ENCODE measurements around the gene MACROH2A1.

DNA sequence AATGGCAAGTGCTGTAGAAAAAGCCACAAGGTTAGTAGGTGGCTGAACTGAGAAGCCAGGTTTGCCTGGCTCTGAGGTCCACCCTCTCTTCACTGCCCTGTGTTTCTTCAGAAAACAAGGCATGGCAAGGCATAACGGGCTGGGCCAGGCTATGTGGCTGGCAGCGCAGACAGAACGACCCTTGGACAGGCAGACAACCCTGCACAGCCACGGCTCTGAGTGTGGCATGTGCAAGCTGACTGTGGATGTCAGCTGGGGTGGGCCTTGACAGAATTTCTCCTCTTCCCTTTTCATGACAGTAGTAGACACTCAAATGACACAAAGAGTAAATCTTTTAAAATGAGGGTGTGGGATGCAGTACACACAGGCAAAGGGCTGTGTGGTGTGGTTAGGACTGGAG lies 81.7 kb downstream of the MACROH2A1 start:
- no peak for TF ChIP-seq YY1 (IDR thresholded peaks at IDR 0.05; ENCODE audit: low read depth, low read length)
- TF ChIP-seq ZNF217 (IDR thresholded peaks at IDR 0.05) = no peak
- TF ChIP-seq POLR2A (IDR thresholded peaks at IDR 0.05; ENCODE audit: low read depth, low read length) = no peak
- no peak for TF ChIP-seq POLR2AphosphoS5 (IDR thresholded peaks at IDR 0.05; ENCODE audit: low read length)
- TF ChIP-seq ZNF24 (IDR thresholded peaks at IDR 0.05) = no peak
- TF ChIP-seq KDM1A (IDR thresholded peaks at IDR 0.05; ENCODE audit: borderline replicate concordance) = no peak
- TF ChIP-seq, protein P1, sequence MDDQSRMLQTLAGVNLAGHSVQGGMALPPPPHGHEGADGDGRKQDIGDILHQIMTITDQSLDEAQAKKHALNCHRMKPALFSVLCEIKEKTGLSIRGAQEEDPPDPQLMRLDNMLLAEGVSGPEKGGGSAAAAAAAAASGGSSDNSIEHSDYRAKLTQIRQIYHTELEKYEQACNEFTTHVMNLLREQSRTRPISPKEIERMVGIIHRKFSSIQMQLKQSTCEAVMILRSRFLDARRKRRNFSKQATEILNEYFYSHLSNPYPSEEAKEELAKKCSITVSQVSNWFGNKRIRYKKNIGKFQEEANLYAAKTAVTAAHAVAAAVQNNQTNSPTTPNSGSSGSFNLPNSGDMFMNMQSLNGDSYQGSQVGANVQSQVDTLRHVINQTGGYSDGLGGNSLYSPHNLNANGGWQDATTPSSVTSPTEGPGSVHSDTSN (IDR thresholded peaks at IDR 0.05; ENCODE audit: insufficient replicate concordance, low read depth, low read length) = no peak
- no peak for TF ChIP-seq CHD2 (IDR thresholded peaks at IDR 0.05; ENCODE audit: borderline replicate concordance, low read depth, low read length)
- TF ChIP-seq, protein P2, sequence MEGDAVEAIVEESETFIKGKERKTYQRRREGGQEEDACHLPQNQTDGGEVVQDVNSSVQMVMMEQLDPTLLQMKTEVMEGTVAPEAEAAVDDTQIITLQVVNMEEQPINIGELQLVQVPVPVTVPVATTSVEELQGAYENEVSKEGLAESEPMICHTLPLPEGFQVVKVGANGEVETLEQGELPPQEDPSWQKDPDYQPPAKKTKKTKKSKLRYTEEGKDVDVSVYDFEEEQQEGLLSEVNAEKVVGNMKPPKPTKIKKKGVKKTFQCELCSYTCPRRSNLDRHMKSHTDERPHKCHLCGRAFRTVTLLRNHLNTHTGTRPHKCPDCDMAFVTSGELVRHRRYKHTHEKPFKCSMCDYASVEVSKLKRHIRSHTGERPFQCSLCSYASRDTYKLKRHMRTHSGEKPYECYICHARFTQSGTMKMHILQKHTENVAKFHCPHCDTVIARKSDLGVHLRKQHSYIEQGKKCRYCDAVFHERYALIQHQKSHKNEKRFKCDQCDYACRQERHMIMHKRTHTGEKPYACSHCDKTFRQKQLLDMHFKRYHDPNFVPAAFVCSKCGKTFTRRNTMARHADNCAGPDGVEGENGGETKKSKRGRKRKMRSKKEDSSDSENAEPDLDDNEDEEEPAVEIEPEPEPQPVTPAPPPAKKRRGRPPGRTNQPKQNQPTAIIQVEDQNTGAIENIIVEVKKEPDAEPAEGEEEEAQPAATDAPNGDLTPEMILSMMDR (IDR thresholded peaks at IDR 0.05 in 2 of 3, conservative IDR thresholded peaks at IDR 0.05 in 1 of 3; ENCODE audit: control insufficient read depth in 2 of 3, extremely low read depth in 1 of 3, insufficient read depth in 1 of 3, low read depth in 3 of 3, low read length in 3 of 3) = no peak
- no peak for TF ChIP-seq SMC3 (IDR thresholded peaks at IDR 0.05; ENCODE audit: borderline replicate concordance, low read length)
- TF ChIP-seq, protein P3, sequence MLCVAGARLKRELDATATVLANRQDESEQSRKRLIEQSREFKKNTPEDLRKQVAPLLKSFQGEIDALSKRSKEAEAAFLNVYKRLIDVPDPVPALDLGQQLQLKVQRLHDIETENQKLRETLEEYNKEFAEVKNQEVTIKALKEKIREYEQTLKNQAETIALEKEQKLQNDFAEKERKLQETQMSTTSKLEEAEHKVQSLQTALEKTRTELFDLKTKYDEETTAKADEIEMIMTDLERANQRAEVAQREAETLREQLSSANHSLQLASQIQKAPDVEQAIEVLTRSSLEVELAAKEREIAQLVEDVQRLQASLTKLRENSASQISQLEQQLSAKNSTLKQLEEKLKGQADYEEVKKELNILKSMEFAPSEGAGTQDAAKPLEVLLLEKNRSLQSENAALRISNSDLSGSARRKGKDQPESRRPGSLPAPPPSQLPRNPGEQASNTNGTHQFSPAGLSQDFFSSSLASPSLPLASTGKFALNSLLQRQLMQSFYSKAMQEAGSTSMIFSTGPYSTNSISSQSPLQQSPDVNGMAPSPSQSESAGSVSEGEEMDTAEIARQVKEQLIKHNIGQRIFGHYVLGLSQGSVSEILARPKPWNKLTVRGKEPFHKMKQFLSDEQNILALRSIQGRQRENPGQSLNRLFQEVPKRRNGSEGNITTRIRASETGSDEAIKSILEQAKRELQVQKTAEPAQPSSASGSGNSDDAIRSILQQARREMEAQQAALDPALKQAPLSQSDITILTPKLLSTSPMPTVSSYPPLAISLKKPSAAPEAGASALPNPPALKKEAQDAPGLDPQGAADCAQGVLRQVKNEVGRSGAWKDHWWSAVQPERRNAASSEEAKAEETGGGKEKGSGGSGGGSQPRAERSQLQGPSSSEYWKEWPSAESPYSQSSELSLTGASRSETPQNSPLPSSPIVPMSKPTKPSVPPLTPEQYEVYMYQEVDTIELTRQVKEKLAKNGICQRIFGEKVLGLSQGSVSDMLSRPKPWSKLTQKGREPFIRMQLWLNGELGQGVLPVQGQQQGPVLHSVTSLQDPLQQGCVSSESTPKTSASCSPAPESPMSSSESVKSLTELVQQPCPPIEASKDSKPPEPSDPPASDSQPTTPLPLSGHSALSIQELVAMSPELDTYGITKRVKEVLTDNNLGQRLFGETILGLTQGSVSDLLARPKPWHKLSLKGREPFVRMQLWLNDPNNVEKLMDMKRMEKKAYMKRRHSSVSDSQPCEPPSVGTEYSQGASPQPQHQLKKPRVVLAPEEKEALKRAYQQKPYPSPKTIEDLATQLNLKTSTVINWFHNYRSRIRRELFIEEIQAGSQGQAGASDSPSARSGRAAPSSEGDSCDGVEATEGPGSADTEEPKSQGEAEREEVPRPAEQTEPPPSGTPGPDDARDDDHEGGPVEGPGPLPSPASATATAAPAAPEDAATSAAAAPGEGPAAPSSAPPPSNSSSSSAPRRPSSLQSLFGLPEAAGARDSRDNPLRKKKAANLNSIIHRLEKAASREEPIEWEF (IDR thresholded peaks at IDR 0.05; ENCODE audit: insufficient replicate concordance, low read depth, low read length) = no peak
- no peak for TF ChIP-seq TCF12 (IDR thresholded peaks at IDR 0.05; ENCODE audit: low read depth, low read length)
